Measurements from ENCODE around the gene LZTS2. TPM values are rescaled to one million over a fixed set of nuclear protein-coding genes. Genes with fewer than 3 reads are reported as not detected.
"Not testable (repeated sequence)": the region's sequence is repeated elsewhere in the genome, so short reads cannot be mapped to it uniquely, and the experiment has no call there.

LZTS2 gene
- total RNA-seq, 1 experiment from 2014 or later = 49.1 TPM

GRCh38 chr10:100970914-100971811, 28.4 kb upstream of the LZTS2 start:
- no peak for DNase-seq (ENCODE audit: low spot score)
- Histone ChIP-seq H3K27ac (ENCODE audit: low read depth, low read length, poor library complexity, severe bottlenecking) (no peak overlapping the region), H3K4me3 (ENCODE audit: low read depth, low read length, poor library complexity, severe bottlenecking) (no peak overlapping the region), H3K4me1 (ENCODE audit: insufficient read depth, low read length, poor library complexity, severe bottlenecking) (peaks cover 5% of the 10 kb centered on the region), H3K27me3 (replicated peaks; ENCODE audit: insufficient read depth, low read depth, low read length, poor library complexity) (no peaks in the 10 kb centered on the region), H3K9me3 (ENCODE audit: low read depth, low read length, poor library complexity, severe bottlenecking) (no peaks in the 10 kb centered on the region), H3K36me3 (ENCODE audit: insufficient read depth, low read length, poor library complexity, severe bottlenecking) (no peaks in the 10 kb centered on the region)
- no peak for TF ChIP-seq CTCF (conservative IDR thresholded peaks at IDR 0.05; ENCODE audit: low read depth, low read length)
- TF ChIP-seq EZH2 (IDR thresholded peaks at IDR 0.05; ENCODE audit: borderline replicate concordance, low read depth, low read length, poor library complexity, severe bottlenecking) = no peak
- BruUV-seq (replicated peaks) = no TSS peak
- intact Hi-C loops (cut with micrococcal nuclease; ENCODE audit: unreplicated experiment) = no loop called here
- CTCF ChIA-PET = interaction anchor here (0.6 kb wide), 1 partner anchor 14 kb away, joined by 3 read pairs; no protein-coding TSS in a partner anchor
- POLR2A ChIA-PET (ENCODE audit: low non-redundant PET) = no interaction called here

GRCh38 chr10:100972115-100972903, 27.3 kb upstream of the LZTS2 start:
- Histone ChIP-seq H3K27ac (ENCODE audit: low read depth, low read length, poor library complexity, severe bottlenecking) (no peak overlapping the region), H3K36me3 (ENCODE audit: insufficient read depth, low read length, poor library complexity, severe bottlenecking) (no peaks in the 10 kb centered on the region), H3K4me1 (ENCODE audit: insufficient read depth, low read length, poor library complexity, severe bottlenecking) (peaks cover 5% of the 10 kb centered on the region), H3K9me3 (ENCODE audit: low read depth, low read length, poor library complexity, severe bottlenecking) (no peaks in the 10 kb centered on the region), H3K4me3 (ENCODE audit: low read depth, low read length, poor library complexity, severe bottlenecking) (no peak overlapping the region), H3K27me3 (replicated peaks; ENCODE audit: insufficient read depth, low read depth, low read length, poor library complexity) (no peaks in the 10 kb centered on the region)
- CTCF ChIA-PET = interaction anchor here (0.5 to 0.6 kb wide), 2 partner anchors 15 to 38 kb away, joined by 3 read pairs; no protein-coding TSS in a partner anchor
- intact Hi-C loops (cut with micrococcal nuclease; ENCODE audit: unreplicated experiment) = no loop called here
- TF ChIP-seq CTCF (conservative IDR thresholded peaks at IDR 0.05; ENCODE audit: low read depth, low read length) (no peak), EZH2 (IDR thresholded peaks at IDR 0.05; ENCODE audit: borderline replicate concordance, low read depth, low read length, poor library complexity, severe bottlenecking) (no peak)
- POLR2A ChIA-PET (ENCODE audit: low non-redundant PET) = no interaction called here
- DNase-seq (ENCODE audit: low spot score) = no peak
- no TSS peak for BruUV-seq (replicated peaks)

- no TSS peak for BruUV-seq (replicated peaks)
- intact Hi-C loops (cut with micrococcal nuclease; ENCODE audit: unreplicated experiment) = no loop called here
- POLR2A ChIA-PET (ENCODE audit: low non-redundant PET) = no interaction called here
- Histone ChIP-seq H3K27me3 (replicated peaks; ENCODE audit: insufficient read depth, low read depth, low read length, poor library complexity) (no peaks in the 10 kb centered on the region), H3K27ac (ENCODE audit: low read depth, low read length, poor library complexity, severe bottlenecking) (no peak overlapping the region), H3K4me1 (ENCODE audit: insufficient read depth, low read length, poor library complexity, severe bottlenecking) (peaks cover 5% of the 10 kb centered on the region), H3K4me3 (ENCODE audit: low read depth, low read length, poor library complexity, severe bottlenecking) (no peak overlapping the region), H3K9me3 (ENCODE audit: low read depth, low read length, poor library complexity, severe bottlenecking) (no peaks in the 10 kb centered on the region), H3K36me3 (ENCODE audit: insufficient read depth, low read length, poor library complexity, severe bottlenecking) (no peaks in the 10 kb centered on the region)
- no peak for TF ChIP-seq EZH2 (IDR thresholded peaks at IDR 0.05; ENCODE audit: borderline replicate concordance, low read depth, low read length, poor library complexity, severe bottlenecking)
- TF ChIP-seq CTCF (conservative IDR thresholded peaks at IDR 0.05; ENCODE audit: low read depth, low read length) = no peak
- no peak for DNase-seq (ENCODE audit: low spot score)
- CTCF ChIA-PET = interaction anchor here (0.5 kb wide), 1 partner anchor 39 kb away, joined by 3 read pairs; no protein-coding TSS in a partner anchor
Measured at GRCh38 chr10:100972904-100973535, 26.6 kb upstream of the LZTS2 start.

GRCh38 chr10:100975397-100975796, 24.2 kb upstream of the LZTS2 start:
- H3K27me3 ChIP-seq (replicated peaks; ENCODE audit: insufficient read depth, low read depth, low read length, poor library complexity); H3K36me3 ChIP-seq (ENCODE audit: insufficient read depth, low read length, poor library complexity, severe bottlenecking); H3K4me3 ChIP-seq (ENCODE audit: low read depth, low read length, poor library complexity, severe bottlenecking); POLR2A ChIA-PET (ENCODE audit: low non-redundant PET); DNase-seq (ENCODE audit: low spot score); BruUV-seq (replicated peaks); intact Hi-C loops (cut with micrococcal nuclease; ENCODE audit: unreplicated experiment); H3K27ac ChIP-seq (ENCODE audit: low read depth, low read length, poor library complexity, severe bottlenecking); H3K4me1 ChIP-seq (ENCODE audit: insufficient read depth, low read length, poor library complexity, severe bottlenecking); CTCF ChIA-PET; H3K9me3 ChIP-seq (ENCODE audit: low read depth, low read length, poor library complexity, severe bottlenecking): not testable (repeated sequence)
